SKM-1 treated with dmso at 0.1 percent for 144 hours (cell line): ENCODE data around the gene ADAP1.
A peak's percentile ranks its signal among the peaks of the same experiment; 100 is the strongest.
"Not testable (repeated sequence)": the region's sequence is repeated elsewhere in the genome, so short reads cannot be mapped to it uniquely, and the experiment has no call there.

Experiments used
- DNase-seq: peaks from one replicate; lab custom pipeline; 2025; ENCODE audit not compliant: unreplicated experiment; lab: John Stamatoyannopoulos, UW

The ADAP1 gene

DNA sequence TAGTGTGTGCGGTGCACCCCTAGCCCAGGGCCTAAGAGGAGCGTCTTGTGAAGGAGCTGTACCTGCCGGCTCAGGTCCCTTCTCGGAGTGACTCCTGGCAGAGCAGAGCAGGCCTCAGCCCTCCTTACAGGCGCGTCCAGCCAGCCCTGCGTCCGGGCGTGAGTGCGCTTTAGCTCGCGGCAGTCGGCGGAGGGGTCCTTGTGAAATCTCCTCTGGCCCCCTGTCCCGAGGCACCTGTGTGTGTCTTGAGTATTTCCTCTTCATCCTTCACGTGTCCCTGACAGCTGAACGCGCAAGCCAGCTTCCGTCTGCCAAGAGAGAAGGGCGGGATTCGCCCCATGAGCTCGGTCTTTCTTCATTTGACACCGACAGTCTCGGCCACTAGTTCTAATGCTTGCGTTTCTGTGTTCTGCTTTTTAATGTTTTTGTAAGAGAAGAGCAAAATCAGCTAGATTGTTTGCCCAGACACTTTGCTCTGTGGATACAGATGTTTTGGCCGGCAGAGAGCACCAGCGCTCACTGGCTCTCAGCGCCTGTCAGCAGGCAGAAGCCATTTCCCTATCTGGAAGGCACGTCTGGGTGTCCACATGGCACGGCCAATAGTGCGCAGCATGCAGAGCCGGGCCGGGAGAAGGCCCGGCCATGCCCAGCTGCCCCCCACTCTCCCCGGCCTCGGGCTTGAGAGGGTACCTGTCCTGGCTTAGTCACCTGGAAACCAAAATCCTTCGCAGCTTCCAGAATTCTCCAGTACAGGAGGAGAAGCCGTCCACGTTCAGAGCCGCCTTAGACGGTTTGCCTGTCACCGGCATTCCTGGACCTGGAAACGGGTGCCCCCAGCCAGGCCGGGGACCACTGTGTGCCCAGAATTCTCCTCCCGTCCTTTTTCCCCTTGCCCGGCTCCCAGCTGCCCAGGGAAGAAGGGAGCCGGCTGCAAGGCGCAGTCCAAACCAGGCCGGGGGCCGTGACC lies 71.1 kb downstream of the ADAP1 start:
- no peak for DNase-seq

DNA sequence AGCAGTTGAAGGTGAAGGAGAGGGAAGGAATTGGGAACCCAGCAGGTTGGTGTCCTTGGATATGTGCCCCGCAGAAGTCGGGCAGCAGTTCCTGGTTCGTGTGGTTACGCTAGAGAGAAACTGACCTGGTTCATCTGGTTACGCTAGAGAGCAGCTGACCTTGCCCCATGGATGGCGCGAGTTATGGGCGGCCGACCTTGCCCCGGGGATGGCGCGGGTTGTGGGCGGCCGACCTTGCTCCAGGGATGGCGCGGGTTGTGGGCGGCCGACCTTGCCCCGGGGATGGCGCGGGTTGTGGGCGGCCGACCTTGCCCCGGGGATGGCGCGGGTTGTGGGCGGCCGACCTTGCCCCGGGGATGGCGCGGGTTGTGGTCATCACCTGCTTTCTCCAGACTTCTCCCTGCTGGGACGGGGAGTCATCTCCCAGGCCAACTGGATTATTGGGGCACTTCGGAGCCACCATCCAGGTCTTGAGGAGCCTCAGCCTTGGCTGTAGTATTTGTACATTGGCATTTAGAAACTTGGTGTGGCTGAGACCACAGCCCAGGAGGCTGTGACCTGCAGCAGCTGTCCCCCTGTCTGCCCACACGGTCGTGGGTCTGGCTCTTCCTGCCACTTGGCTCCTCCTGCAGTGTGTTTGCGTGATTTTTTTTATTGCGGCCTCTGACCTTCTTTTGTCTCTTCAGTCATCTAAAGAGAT lies 72.0 kb downstream of the ADAP1 start:
- DNase-seq = no peak

DNA sequence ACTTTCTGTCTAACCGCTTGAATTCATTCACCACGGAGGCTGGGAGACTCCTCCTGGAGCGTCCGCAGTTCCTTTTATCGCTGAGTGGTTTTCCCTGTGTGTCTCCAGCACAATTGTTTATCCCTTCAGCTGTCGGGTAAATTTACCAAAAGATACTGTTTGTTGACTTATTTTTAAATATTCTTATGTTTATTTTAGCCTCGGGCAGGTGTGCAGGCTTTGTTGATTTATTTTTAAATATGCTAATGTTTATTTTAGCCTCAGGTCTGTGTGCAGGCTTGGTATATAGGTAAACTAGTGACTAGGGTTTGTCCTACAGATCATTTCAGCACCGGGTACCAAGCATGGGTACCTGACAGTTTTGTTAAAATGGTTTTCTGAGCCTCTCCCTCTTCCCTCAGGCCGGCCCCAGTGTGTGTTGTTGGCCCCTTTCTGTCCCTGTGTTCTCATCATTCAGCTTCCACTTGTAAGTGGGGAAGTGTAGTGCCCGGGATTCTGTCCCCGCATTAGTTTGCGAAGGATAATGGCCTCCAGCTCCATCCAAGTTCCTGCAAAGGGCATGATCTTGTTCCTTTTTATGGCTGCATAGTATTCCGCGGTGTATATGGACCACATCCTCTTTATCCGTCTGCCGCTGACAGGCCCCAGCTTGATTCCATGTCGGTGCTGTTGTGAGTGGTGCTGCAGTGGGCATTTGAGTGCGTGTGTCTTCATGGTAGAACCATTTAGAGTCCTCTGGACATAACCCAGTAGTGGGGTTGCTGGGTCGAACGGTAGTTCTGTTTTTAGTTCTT lies 72.8 kb downstream of the ADAP1 start:
- no peak for DNase-seq

GRCh38 chr7:880450-880849 lies 74.0 kb downstream of the ADAP1 start:
- DNase-seq = no peak

- no peak for DNase-seq
Measured at GRCh38 chr7:879706-880105, 74.8 kb downstream of the ADAP1 start.

DNA sequence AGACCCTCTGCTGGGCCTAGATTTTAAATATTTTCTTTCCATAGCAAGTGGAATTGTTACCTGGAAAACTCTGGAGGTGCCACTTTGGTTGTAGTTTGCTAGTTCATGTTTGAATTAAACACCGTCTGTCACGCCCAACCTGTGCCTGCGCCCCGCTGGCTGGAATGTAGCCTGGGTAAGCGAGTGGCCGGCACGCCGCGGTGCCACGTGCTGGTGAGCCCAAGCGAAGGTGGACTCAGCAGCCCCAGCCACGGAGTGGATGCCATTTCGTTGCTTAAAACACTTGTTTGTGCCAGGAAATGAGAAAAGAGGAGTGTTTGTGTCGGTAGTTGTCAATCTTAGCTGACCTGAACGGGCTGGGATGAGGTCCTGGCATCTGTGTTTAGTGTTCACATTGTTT lies 75.4 kb downstream of the ADAP1 start:
- no peak for DNase-seq

- DNase-seq = no peak
Measured at GRCh38 chr7:877312-878232, 76.9 kb downstream of the ADAP1 start.

- DNase-seq = no peak
Measured at GRCh38 chr7:876972-877311, 77.5 kb downstream of the ADAP1 start.

DNA sequence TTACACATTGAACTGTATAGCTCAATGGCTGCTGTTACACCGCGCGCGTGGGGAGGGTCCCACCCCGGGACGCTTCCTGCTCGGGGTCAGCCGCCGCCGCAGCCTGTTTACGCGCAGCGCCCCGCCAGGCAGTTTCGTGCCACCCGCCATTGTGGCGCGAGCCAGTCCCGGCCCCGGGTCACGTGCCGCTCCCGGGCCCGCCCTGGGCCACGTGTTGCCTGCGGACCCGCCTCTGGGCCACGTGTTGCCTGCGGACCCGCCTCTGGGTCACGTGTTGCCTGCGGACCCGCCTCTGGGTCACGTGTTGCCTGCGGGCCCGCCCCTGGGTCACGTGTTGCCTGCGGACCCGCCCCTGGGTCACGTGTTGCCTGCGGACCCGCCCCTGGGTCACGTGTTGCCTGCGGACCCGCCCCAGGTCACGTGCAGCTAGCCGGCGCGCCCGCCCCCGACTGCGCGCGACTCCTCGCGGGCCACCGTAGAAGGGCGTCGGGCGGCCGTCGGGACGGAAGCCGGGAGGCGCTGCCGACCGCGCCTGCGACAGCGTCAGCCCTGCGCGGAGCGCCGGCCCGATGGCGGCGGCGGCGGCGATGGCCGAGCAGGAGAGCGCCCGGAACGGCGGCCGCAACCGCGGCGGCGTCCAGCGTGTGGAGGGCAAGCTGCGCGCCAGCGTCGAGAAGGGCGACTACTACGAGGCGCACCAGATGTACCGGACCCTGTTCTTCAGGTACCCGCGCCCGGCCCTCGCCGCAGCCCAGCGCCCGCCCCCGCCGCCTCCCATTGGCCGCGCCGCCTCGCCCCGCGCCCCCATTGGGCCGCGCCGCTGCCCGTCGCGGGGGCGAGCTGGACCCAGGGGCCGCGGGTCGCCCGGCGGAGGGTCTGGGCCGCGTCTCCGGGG lies 78.2 kb downstream of the ADAP1 start, which contains the start of gene GET4:
GET4 (plus strand) TSS at position 478 of the 895 bp plus-strand sequence; CDS start at position 570, 92 bp downstream.
- peak; percentile 79 for DNase-seq

DNA sequence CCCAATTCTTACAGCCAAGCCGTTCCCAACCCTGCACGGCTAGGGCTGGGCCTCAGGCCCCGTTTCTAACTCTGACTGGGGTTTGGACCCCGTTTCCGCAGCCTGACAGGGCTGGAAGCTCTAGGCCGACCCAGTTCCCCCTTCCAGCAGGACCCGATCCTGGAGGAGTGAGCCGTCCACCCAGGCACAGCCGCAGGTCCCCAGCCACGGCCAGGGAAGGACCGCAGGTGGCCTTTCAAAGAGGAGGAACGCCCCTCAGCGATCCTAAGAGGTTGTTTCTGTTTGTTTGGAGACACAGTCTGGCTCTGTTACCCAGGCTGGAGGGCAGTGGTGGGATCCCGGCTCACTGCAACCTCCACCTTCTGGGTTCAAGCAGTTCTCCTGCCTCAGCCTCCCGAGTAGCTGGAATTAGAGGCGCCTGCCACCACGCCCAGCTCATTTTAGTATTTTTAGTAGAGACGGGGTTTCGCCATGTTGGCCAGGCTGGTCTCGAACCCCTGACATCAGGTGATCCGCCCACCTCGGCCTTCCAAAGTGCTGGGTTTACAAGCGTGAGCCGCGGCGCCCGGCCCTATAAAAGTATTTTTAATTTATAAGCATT lies 78.9 kb downstream of the ADAP1 start:
- no peak for DNase-seq

GRCh38 chr7:875051-875450 lies 79.4 kb downstream of the ADAP1 start:
- no peak for DNase-seq

GRCh38 chr7:874031-874749 lies 80.3 kb downstream of the ADAP1 start:
- DNase-seq = no peak

GRCh38 chr7:873367-874002 lies 81.0 kb downstream of the ADAP1 start:
- DNase-seq = peak; percentile 87

GRCh38 chr7:872685-873084 lies 81.8 kb downstream of the ADAP1 start:
- DNase-seq = not testable (repeated sequence)

- DNase-seq = no peak
Measured at GRCh38 chr7:871900-872537, 82.5 kb downstream of the ADAP1 start.

DNA sequence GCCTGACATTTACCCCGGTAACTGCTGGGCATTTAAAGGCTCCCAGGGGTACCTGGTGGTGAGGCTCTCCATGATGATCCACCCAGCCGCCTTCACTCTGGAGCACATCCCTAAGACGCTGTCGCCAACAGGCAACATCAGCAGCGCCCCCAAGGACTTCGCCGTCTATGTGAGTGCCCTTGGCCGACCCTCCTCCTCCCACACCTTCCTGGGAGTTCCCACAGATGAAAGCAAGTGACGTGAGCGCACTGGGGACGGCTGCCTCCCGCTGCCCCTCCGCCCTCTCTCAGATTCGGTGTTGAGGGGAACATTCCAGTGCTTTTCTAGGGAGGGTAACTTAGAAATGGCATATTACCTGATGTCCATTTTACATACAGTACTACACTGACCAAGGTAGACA lies 85.1 kb downstream of the ADAP1 start:
- no peak for DNase-seq

- no peak for DNase-seq
Measured at GRCh38 chr7:868189-868486, 86.3 kb downstream of the ADAP1 start.
